RPMI7951 (cell line): ENCODE results near the gene RIN1. TPM values are rescaled to one million over a fixed set of nuclear protein-coding genes. Genes with fewer than 3 reads are reported as not detected.
A peak's percentile ranks its signal among the peaks of the same experiment; 100 is the strongest.
"Not testable (repeated sequence)": the region's sequence is repeated elsewhere in the genome, so short reads cannot be mapped to it uniquely, and the experiment has no call there.

Experiments used
- DNase-seq: peaks from one replicate; pipeline ENCODE4 v3.0.0-alpha.2; 2012; ENCODE audit warnings: low read depth
- total RNA-seq: library from RNA; depleted of rRNA; stranded (reverse); fragments of >200 nt; shearing (Covaris generic); gene quantifications from 2 replicates; pipeline ENCODE4 v1.2.3, GENCODE V29; 2014

Gene RIN1
- total RNA-seq, 1 experiment from 2014 or later, result 28.0 TPM

DNA sequence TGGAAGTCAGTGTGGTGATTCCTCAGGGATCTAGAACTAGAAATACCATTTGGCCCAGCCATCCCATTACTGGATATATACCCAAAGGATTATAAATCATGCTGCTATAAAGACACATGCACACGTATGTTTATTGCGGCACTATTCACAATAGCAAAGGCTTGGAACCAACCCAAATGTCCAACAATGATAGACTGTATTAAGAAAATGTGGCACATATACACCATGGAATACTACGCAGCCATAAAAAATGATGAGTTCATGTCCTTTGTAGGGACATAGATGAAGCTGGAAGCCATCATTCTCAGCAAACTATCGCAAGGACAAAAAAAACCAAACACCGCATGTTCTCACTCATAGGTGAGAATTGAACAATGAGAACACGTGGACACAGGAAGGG is 15.5 kb downstream of the RIN1 start:
- not testable (repeated sequence) for DNase-seq

GRCh38 chr11:66320289-66320688 is 15.9 kb downstream of the RIN1 start:
- DNase-seq, result not testable (repeated sequence)

GRCh38 chr11:66318600-66318970 is 17.6 kb downstream of the RIN1 start:
- peak; percentile 55 for DNase-seq

DNA sequence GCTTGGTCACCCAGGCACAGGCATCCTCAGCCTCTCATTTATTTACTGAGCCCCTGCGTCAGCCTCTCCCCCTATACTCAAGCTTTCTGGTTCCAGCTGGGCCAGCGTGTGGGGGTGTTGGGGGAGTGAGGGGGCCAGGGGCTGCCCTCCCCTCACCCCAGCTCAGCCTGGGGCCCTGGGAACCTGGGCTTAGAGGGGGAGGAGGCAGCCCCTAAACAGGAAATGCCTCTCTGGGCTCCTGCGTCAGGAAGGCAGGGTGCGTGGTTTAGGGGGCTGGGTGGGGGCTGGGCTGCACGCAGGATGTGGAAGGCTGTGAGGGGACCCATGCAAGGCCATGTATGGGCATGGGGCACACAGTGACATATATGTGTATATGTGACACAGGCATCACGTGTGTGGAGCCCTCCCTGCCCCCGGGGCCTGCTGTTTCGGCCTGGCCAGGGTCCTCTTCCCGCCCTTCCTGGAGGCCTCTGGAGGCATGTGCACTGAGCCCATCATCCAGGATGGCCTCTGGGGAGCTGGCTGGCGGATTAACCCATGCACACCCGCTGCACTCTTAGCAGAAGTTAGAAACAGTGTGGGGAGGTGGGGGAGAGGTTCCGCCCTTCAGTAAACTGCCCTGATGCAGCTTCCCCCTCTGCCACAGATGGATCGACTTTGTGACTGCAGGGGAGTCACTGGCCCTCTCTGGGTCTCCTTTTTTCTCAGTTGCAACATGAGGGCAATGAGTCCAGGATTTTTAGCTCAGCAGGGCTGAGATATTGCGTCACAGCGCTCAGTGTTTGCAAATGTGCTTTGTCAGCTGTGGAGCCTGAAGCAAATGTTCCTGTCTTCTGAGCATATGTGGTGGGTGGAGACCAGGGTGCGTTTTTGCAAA is 18.3 kb downstream of the RIN1 start:
- DNase-seq, result peak; percentile 80

DNA sequence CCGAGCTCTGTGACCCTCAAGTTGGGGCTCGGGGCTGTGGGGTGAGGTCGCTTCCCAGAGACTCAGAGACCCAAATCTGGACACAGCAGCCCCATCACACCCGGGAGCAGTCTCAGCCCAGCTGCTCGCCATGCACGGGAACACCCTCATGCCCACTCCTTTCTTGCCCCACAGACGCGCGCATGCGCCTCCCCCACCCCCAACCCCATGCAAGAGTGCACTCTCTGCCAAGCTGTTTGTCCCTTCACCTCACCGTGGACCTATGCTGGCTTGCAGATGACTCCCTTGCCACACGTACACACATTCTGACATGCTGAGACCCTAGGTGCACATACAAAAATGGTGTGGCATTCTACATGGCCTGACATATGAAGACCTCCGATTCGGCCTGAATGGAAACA is 18.9 kb downstream of the RIN1 start:
- DNase-seq, result no peak

GRCh38 chr11:66316849-66317251 is 19.4 kb downstream of the RIN1 start, which contains the start of gene CD248:
Gene CD248 (minus strand): TSS chr11:66317044. CDS start chr11:66317027, 17 bp downstream.
- no peak for DNase-seq

DNA sequence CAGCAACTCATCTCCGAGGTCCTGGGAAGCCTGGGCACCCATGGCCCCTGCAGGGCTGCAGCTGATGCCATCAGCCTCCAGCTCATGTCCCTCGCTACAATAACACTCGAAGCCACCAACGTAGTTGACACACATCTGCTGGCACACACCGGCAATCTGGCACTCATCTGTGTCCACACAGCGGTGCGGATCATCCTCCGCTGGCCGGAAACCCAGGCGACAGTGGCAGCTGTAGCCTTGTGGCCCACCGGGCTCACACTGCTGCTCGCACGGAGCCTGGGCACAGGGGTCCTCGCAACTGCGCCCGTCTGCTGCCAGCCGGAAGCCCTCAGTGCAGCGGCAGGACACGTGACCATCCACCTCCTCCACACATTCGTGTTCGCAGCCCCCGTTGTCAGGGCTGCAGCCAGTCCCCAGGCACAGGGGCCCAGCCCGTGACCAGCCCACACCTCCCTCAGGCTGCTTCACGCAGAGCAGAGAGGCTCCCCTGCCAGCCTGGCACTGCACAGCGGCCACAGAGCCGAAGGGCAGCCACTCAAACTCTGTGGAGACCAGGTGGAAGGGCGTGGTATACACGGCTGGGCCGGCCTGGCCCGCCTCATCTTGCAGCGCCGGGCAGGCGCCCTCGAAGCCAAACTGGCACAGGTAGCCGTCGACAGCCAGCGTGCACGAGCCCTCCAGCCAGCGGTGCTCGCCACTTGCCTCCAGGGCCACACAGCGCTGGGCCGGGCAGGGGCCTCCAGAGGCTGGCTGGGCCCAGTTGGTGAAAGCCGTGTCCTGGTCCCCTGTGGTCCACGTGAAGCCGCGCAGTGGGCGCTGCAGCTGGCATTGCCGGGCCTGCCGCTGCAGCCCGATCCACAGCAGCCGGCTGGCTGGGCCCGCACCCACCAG is 20.1 kb downstream of the RIN1 start:
- DNase-seq, result no peak

- no peak for DNase-seq
Measured at GRCh38 chr11:66315498-66315885, 20.7 kb downstream of the RIN1 start.

DNA sequence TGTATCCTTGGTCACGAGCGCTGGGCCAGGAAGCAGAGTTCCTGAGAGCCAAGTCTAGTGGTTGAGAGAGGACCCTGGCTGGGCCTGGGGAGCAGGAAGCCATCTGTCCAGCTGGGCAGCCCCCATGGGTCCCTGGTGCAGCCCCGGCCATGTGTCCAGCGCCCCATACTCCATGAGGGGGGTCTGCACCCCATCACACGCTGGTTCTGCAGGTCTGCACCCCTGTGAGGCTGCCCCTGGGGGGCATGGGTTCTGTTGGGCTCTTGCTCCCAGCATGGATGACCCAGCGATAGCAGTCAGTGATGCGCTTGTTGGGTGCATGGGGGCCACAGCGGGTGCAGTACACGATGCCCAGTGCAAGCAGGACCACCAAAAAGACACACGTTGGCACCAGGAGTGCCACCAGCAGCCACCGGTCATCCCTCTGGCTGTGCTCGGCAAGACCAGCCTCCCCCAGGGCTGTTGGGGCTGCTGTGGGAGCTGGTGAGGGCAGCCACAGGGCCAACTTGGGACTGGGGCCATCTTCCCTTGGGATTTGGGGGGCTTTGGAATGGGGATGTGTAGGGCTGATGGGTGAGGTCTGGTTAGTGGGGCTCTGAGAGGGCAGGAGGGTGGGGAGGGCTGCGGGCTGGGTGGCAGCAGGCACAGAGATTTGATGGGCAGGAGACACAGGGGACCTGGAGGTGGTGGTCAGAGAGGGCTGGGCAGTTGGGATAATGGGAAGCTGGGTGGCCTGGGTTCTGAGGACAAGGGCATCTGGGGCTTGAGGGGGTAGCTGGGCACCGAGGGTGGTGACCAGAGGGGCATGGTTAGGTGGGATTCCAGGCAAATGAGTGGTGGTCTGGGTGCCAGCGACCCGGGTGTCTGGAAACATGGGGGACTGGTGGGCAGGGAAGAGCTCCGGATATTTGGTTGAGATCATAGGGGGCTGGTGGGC is 21.4 kb downstream of the RIN1 start:
- no peak for DNase-seq

DNA sequence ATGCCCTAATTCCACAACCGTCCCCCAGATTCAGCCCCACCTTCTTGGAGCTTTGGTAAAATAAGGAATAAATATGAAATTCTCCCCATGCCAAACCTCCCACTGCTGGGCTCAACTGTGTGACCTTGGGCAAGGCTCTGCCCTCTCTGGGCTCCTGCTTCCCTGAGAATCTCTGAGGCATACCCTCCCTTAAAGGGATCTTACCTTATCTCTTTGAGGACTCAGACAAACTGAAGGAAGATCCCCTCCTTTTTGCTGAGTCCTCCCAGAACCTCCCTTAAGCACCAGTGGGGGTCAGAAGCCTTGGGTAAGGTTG is 22.1 kb downstream of the RIN1 start:
- DNase-seq, result no peak

- no peak for DNase-seq
Measured at GRCh38 chr11:66313321-66314185, 22.7 kb downstream of the RIN1 start.

- peak; percentile 99 for DNase-seq
Measured at GRCh38 chr11:66312549-66313320, 23.5 kb downstream of the RIN1 start.

DNA sequence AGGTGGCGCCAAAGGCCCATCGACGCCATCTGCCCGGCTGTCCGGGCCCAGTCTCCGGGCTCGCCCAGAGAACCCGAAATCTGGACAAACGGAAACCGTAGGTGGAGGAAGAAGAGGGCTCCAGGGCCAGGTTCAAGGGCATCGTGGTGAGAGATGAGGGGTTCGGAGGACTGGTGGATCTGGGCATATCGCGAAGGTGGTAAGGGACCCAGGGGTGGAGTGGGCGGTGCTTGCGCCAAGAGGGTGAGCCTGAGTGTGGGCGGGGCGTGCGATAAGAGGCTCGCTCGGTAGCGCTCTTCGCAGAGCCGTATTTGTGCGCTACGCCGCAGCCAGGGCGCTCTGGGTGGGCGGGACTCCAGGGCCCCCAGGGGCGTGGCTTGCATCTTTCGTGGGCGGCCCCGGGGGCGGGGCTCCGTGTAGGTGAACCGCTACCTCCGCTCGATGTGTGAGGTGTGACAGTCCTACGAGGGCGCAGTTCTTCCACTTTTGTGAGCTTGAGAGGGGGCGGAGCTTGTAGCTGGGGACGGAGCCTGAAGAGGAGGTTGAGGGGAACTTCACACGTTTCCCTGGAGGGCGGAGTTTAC is 24.2 kb downstream of the RIN1 start:
- DNase-seq, result peak; percentile 90

GRCh38 chr11:66311470-66311964 is 24.7 kb downstream of the RIN1 start:
- no peak for DNase-seq

GRCh38 chr11:66310803-66311440 is 25.3 kb downstream of the RIN1 start:
- DNase-seq, result not testable (repeated sequence)

GRCh38 chr11:66310324-66310723 is 25.9 kb downstream of the RIN1 start:
- DNase-seq, result no peak

GRCh38 chr11:66309475-66309874 is 26.8 kb downstream of the RIN1 start:
- no peak for DNase-seq

DNA sequence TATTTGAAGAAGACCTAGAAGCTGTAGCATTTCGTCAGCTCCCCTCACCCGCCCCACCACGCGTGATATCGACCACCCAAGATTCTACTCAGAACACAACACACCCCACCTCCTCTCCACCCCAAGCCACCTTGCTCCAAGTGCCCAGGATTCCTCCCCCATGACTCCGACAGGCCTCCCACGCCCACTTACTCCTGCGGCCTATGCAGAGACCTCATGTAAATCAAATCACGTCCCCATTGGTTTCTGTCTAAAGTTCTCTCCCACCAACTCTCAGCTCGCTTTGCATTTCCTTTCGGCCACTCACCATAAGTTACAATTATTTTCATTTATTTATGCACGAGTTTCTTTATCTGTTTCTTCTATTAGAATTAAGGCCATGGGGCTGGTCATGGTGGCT is 33.6 kb downstream of the RIN1 start:
- no peak for DNase-seq

GRCh38 chr11:66299186-66299585 is 37.0 kb downstream of the RIN1 start:
- no peak for DNase-seq
